OCI-LY3 (cell line): ENCODE results near the gene TFDP1.

ENCODE experiments used
- CTCF ChIP-seq: fragments of 200-600, 300-600 bp; sonication (generic); IDR thresholded peaks from 2 replicates; pipeline ENCODE4 v1.5.1; 2014; ENCODE audit warnings: antibody characterized with exemption, low read length, low read depth
- EZH2phosphoT487 ChIP-seq: fragments of 200-600 bp; shearing (Covaris generic); IDR thresholded peaks from 2 replicates; pipeline ENCODE4 v1.6.1; 2018; ENCODE audit warnings: antibody characterized with exemption, mixed run types, low read depth

GRCh38 chr13:113663934-113664333, 79.4 kb downstream of the TFDP1 start:
- TF ChIP-seq CTCF (no peak), EZH2phosphoT487 (no peak)
